Activated effector memory CD4-positive, alpha-beta T cell treated with Interleukin-2 at 50 U/mL for 16 hours (primary cell): ENCODE measurements around the gene TBC1D16.

Experiments
- DNase-seq: peaks from one replicate; pipeline ENCODE4 v3.0.0-alpha.2; 2020

Gene TBC1D16

DNA sequence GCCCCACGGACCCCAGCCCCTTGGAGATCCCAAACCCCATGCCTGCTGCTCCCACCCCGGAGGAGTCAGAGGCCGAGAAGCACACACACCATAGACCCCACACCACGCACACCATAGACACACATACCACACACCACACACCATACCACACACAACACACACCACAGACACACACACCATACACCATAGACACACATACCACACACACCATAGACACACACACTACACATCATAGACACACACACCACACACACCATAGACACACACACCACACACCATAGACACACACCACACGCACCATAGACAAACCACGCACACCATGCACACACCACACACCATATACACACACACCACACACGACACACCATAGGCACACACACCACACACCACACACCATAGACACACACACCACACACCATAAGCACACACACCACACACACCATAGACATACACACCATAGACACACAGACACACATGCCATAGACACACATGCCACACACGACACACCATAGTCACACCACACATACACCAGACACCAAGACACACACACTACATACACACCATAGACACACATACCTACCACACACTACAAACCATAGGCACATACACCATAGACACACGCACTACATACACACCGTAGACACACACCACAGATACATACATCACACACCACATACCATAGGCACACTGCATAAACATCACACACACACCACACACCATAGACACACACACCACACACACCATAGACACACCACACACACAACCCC, 11.3 kb downstream of the TBC1D16 start:
- DNase-seq = no peak

DNA sequence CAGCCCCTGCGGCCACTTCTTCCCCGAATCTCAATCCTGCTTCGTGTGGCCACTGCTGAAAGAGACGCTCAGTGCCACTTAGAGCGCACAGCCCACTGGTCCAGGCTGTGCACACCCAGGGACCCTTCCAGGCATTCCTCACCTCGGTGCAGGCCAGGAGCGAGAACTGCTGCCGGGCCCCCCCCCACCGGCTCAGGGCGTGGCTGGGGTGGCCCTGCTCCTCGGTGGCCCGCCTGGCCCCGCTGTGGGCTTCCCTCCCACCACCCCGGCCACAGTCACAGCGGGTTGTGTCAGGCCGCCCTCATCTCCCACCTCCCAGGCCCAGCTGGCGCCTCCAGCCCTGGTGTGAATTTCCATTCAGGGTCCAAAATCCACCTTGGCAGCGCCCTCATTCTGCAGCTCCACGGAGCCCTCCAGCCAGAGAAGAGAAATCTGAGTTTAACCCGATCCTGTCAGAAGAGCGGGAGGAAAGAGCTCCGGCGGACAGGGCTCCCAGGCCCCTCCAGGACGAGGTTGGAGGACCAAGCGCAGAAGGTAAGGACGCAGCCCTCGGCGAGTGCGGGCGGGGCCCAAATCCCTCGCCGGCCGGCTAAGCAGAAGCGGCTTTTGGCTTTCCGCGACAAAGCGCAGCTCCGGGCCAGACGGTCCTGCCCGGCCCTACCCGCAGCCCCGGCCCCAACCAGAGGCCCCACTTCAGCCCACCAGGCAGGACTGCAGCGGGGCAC, 12.0 kb downstream of the TBC1D16 start:
- DNase-seq = no peak

DNA sequence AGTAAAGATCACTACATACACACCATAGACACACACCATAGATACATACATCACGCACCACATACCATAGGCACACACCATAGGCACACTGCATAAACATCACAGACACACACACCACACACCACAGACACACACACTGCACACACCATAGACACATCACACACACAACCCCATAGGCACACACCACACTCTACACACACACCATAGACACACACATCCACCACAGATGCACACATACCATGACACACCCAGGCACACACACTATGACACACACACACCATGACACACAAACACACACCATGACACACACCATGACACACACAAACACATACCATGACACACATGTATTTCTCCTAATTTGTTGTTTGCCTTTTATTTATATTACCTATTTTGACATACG, 14.1 kb downstream of the TBC1D16 start:
- no peak for DNase-seq

DNA sequence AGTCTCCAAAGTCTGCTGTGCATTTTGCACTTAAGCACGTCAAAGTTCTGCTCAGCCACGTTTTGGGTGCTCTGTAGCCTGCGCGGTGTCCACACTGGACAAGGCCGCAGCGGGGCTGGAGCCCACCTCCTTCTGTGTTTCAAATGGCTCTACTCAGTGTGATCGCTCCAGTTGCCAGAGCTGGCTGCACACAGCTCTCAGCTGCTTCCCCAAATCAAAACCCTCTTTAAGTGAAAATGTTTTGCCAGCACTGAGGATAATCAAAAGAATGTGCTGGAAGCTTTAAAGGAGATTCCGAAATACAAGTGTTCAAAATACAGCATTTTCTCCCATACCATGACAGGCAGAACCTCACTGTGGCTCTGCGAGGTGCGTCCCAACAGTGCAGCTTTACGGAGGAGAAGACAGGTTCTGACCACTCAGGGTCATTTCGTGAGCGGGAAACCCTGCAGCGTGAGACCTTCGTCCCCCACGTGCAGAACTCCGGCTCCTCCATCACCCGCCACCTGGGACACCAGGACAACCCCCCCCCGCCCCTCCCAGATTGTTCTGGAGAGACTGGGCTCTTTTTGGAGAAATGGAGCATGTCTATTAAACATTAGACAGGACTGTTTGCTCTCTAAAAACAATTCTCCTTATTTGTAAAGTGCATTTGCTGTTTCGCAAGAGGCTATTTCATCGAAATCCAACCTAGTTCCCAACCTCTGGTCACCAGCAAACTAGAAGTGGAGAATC, 16.6 kb downstream of the TBC1D16 start:
- DNase-seq = no peak

DNA sequence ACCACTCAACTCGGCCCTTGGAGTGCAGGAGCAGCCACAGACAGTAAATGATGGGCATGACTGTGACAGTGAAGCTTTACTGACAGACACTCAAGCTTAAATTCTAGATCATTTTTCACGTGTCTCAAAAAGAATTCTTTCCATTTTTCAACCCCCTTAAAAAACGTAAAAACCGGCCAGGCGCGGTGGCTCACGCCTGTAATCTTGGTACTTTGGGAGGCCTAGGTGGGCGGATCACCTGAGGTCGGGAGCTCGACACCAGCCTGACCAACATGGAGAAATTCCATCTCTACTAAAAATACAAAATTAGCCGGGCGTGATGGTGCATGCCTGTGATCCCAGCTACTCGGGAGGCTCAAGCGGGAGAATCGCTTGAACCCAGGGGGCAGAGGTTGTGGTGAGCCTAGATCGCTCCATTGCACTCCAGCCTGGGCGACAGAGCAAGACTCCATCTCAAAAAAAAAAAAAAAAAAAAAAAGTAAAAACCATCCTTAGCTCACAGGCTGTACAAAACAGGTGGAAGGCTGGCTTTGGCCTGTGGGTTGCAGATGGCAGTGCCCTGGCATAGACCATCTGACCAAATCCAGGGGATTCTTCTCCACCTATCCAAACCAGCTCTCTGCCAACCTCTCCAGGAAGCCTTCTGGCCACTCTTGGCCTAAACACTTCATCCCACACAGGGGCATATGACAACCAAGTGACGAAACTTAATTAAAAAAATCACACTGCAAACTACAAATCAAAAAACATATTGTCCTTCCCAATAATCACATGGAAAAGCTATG, 18.3 kb downstream of the TBC1D16 start:
- no peak for DNase-seq

DNA sequence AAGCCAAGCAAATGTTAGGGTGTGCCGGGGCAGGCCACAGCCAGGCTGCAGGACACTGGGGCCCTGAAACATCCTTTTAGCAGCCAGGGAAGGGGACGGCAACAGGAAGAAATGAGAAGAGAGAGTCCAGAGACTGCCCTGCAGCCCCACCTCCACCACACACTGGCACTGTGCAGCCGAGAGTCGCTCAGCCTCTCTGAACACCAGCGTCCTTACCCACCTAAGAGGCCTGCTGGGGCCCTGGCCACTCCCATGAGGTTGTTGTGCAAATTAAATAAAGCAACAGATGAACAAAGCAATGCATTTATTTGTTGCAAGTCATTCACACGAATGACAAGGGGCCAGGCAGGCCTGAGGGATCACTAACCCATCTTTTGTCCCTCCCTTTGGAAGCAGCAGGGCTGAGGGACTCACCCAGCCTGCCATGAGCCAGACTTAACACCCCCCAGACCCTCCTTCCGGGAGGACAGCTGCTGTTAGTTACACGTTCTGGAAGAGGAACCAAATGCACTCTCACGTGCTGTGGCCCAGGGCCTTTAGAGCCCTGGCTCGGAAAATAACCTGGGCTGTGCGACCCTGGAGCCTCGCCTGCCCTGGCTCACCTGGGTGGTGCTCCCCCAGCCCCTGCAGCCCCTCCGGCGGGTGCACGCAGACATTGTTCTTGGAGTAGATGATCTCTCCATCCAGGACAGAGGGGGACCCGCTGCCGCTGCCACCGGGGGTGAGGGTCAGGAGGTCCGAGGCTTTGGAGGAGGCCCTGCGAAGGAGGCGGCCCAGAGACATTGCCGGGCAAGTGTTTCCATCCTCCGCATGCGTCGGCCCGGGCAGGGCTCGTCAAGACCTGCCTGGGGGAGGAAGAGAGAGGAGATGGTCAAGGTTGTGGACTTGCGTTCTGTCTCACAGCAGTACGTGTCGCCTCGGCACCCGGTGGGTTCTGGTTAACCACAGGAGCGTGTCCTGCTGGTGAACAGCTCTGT, 22.6 kb downstream of the TBC1D16 start:
- DNase-seq = no peak

DNA sequence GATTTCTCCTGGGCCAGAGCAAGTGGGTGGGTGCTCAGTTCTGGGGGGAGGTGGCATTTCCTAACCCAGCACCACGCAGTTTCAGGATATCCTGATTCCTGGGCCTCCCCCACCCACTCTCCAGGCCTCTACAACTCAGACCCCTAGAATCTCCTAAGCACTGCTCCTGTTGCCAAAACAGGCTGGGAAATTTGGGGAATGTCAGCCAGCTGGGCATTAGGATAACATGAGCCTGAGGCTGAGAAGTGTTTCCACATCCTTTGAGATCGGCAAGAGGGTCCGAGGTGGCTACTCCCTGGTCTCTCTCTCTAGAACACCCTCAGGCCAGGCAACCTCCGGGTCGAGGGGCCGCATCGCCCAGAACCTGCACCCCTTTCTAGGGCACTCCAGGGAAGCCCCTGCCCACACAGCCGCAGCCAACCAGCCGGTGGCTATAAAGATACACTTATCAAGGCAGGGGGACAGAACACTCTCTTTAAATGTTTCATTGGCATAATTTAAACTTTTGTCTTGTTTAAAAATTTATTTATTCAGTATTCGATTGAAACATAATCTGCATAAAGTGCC, 23.6 kb downstream of the TBC1D16 start:
- no peak for DNase-seq

DNA sequence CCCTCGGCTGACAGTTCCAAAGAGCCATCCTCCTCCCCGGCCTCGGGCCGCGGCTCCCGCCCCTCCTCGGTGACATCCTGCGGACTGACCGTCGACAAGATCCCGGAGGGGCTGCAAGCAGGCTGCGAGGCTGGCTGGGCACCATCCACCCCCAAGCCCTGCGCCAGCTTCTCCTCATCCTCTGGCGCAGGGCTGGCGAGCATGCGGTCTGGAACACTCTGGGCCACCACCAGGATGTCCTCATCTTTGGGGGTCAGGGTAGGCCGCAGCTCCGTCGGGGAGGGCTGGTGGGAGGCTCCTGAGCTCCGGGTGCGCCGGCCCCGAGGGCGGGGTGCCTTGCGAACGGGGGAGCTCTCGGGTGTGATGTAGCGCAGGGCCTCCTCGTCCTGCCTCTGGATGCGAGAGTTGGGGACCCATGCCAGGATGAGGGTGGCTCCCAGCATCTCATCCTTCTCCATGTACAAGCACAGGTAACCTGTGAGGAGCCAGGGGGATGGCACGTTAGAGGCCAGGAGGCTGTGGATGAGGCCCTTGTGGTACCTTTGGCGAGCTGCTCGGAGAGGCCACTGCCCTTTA, 25.3 kb downstream of the TBC1D16 start:
- DNase-seq = no peak

DNA sequence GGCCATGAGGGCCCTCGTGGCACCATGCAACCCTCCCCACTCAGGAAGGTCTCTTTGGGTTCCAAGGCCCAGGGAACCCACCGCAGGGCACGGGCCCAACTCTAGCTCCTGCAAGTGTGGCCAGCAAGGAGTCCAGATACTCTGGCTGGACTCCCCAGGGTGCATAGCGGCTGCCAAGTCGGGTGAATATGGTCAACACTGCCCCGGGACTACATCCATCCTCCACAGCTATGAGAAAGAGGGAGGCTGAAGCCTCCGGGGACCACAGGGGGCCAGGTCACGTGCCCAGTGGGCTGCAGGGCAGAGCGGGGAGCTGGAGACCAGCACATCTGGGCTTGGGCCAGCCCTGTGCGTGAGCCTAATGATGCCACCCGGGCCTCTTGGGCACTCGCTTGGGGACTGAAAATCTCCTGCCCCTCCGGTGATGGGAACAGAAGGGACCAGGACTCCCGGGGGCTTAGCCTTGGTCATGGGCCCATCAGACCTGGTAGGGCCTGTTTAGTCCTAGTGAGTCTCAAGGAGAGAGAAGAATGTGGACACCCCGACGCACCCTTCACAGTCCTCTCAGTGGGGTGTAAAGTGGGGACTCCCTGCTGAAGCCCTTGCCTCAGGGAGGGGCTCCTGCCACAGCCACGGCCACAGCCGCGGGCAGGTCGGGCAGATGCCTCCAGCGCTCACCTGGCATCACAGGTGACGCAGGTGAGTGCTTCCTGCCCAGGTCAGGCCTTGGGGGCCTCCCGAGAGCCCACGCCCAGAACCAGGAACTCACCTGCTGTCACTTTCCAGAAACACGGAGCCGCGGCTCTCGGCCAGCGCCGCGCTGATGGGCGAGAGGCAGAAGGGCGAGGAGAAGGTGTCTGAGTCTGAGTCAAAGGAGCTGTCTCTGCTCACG, 26.0 kb downstream of the TBC1D16 start:
- no peak for DNase-seq

DNA sequence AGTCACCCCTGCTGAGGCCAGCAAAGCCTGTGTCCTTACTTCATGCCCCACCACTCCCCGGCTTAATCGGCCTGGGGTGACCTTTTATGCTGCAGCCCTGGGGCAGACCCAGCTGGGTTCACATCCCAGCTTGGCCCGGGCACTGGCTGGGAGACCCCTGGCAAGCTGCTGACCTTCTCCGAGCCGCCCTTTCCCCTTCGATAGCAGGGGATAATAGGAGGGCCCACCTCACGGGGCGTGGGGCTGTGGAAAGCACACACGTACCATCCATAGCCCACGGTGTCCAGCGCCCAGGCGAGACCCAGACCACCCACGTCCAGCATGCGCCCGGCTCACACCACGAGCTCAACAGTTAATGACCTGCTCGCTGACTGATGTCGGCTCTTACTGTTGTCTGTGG, 26.8 kb downstream of the TBC1D16 start:
- no peak for DNase-seq

DNA sequence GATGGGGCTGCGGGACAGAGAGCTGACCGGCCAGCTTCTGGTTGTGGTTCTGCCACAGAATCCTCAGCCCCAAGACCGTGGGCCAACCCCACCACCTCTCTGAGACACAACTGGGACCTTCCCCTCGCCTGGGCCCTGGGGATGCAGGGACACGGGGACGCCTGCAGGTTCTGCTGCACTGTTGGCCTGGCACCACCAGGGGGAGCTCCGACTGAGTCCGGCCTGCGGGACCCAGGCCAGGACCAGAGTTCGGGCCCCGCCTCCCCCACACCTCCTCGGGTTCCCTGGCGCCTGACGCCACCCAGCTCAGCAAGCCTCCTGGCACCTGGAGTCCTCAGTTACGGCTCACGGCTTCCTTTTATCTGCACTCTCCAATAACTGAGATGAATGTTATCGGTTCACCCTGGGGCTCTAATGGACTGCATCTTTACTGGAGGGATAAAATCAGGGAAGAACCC, 27.3 kb downstream of the TBC1D16 start:
- peak; percentile 54 for DNase-seq

DNA sequence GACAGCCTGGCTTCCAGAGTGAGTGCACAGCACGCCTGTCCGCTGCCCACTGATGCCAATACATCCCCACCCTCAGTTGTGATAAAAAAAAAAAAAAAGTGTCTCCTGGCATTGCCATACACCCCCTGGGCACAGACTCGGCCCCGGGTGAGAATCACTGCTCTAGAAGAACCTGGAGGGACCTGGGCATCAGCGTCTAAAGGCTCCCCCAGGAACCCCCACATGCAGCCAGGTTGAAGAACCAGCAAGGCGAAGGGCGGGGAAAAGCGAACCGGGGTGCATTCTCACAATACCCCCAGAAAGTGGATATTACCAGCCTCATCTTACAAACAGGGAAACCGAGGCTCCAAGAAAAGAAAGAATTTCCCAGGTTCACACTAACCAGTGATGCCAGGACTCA, 27.7 kb downstream of the TBC1D16 start:
- DNase-seq = no peak

DNA sequence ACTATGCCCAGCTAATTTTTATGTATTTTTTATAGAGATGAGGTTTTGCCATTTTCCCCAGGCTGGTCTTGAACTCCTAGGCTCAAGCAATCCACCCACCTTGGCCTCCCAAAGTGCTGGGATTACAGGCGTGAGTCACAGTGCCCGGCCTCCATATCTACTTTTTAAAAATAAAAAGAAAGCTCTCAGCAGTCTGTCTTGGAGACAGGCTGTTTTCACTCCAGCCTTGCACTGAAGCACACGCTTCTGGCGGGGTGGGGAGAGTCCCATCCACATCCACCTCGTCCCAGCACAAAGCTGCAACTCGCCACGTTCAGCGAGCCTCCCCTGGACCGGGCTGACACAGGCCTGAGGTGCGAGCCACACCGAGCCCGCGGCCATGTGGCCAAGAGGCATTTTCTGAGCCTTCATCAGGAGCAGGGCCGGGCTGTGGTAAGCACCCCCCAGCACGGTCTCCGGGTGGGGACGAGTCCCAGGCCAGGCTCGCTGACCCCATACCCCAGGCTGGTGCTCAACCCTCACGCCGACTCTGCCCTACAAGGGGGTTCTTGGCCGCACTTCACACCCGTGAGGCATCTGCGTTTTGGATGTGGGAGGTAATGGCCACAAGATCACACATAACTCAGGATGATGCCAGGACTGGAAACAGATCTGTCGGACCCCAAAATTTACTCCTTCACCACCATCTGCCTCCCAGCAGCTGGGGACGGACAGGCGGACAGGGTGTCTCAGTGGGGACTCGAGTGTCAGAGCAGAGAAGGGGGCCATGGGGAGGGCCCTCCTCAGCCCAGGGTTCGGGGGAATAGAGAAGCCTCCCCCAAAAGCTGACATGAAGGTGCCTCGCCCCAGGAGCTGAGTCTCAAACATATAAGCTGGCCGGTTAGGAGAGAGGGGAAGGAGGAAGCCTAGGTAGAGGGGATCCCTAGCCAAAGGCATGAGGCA, 28.6 kb downstream of the TBC1D16 start:
- no peak for DNase-seq

DNA sequence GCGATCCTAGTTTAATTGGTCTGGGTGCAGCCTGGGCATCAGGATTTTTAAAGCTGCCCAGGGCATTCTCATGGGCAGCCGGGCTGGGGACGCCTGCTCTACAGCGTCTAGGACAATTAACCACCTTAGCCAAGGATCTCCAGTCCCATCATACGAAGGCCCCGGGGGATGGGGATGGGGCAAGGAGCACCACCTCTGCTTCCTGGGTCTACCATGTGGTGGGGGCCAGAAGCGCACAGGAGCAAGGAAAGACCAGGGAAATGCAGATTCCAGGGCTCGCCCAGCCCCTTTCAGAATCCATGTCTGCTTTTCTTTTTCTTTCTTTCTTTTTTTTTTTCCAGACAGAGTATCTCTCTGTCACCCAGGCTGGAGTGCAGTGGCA, 29.3 kb downstream of the TBC1D16 start:
- no peak for DNase-seq

DNA sequence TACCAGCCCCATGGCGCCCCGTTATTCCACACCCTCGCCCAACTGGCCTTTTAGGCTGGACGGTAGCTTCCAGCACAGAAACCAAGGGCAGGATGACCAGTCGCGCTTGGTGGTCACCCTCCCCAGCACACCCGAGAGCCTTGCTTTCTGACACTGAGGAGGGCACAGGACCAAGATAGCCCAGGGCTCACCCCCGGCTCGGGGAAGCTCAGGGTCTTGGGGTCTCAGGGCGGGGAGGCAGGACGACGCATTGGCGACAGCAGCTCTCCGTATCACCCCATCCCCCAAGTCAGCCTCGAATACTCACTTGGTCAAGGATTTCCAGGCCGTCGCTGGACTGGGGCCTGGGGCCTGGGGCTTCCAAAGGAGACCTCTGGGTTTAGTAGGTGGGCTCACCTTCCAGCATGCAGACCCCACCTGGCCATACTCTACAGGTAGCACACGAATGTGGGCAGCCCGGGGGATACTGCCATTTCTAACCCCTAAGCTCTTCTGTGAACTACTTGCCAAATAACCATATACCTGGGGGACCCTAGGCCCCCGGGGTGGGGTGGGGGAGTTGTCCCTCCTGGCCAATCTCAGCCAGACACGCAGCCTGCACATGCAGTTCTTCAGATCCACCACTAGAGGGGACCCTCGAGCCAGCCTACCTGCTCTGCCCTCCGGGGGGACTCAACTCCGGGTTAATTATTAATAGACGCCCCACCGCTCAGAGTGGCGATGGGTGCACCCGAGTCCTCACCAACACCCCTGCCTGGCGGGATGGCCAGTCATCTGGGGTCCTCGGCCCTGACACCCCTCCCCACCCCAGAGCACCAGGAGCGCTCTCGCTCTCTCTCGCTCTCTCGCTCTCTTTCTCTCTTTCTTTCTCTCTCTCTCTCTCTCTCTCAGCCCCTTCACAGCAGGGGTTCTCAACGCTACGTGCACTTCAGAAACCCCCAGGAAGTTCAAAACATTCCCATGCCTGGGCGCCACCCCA, 30.0 kb downstream of the TBC1D16 start:
- DNase-seq = peak; percentile 26

DNA sequence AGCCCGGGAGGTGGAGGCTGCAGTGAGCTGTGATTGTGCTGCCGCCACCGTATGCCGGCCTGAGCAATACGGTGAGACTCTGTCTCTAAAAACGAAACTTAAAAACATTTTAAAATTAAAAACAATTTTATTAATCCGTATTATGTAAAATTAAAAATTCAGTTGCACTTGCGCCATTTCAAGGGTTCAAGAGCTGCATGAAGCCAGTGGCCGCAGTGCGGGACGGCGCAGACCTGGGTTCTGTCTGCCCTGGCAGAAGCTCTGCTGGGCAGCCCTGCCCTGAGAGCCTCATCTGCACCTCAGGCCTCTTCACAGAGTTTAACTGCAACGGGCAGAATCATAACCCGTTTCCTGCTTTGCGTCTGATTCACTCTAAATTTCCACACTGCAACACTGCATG, 31.7 kb downstream of the TBC1D16 start:
- DNase-seq = no peak

DNA sequence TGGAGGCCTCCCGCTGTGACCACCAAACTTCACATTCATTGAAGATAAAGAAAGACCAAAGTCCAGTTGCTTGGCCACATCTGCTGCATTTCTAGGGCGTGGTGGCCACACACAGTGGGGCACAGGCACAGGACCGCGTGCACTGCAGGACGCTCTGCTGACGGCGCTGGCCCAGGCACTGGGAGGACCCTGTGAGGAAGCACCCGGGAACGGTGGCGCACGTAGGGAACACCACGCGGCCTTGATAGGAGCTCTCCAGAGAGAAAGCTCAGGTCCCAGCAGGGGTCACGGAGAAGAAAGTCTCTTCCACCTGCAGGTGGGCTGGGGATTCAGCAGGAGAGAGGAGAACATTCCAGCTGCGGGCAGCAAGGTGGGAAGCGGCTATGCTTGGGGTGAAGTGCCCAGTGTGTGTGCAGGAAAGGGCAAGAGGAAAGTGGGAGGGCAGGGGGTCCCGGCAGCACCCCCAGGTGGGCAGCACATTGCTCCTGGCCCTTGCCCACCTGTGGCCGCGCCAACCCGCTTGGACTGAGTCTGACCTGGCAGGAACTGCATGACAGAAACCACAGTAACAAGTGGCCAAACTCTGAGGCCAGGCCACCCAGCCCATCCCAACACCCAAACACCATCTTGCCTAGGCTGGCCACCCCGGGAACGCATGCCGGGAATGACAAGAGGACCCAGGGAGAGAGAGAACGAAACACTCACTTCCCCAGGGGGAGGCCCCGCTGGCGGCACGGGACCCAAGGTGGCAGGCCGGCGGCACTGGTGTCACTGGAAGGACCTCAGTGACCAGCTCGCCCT, 32.8 kb downstream of the TBC1D16 start:
- no peak for DNase-seq
